OCI-LY7 (cell line): ENCODE results near the gene IFITM5. TPM values are rescaled to one million over a fixed set of nuclear protein-coding genes. Genes with fewer than 3 reads are reported as not detected.

Experiments
- BruUV-seq: library from RNA; stranded (reverse); fragments of 400-500 nt; replicated peaks from 2 replicates; lab custom pipeline; 2021; lab: Mats Ljungman, UMichigan
- CTCF ChIA-PET: fragments of 300-600 bp; sonication (Branson Sonifier 250); formaldehyde crosslinking; loops from one replicate; lab custom pipeline; 2022; ENCODE audit warnings: antibody characterized with exemption; ENCODE audit not compliant: unreplicated experiment; lab: Charles Lee
- POLR2A ChIA-PET: fragments of 300-600 bp; sonication (Branson Sonifier 250); formaldehyde crosslinking; loops from one replicate; lab custom pipeline; 2022; ENCODE audit warnings: antibody characterized with exemption; lab: Charles Lee
- DNase-seq: peaks from one replicate; pipeline ENCODE4 v3.0.0-alpha.2; 2015; ENCODE audit warnings: low spot score
- H2AFZ ChIP-seq: fragments of 200-600 bp; sonication (generic), shearing (Covaris generic); 2 replicates; pipeline ENCODE4 v1.6.1; 2014; ENCODE audit warnings: mild to moderate bottlenecking, antibody characterized with exemption, low read length, moderate library complexity
- H3K27ac ChIP-seq: fragments of 200-600 bp; sonication (generic); 2 replicates; pipeline ENCODE4 v1.5.1; 2014; ENCODE audit warnings: mixed run types, low read depth, mild to moderate bottlenecking, moderate library complexity, low read length, inconsistent platforms; ENCODE audit not compliant: poor library complexity, severe bottlenecking
- H3K36me3 ChIP-seq: fragments of 200-600 bp; sonication (generic); 2 replicates; pipeline ENCODE4 v1.6.1; 2014; ENCODE audit warnings: mild to moderate bottlenecking, antibody characterized with exemption, low read length, moderate library complexity, mixed read lengths; ENCODE audit not compliant: insufficient read depth
- H3K4me1 ChIP-seq: fragments of 200-600 bp; sonication (generic); 2 replicates; pipeline ENCODE4 v1.5.1; 2014; ENCODE audit warnings: mild to moderate bottlenecking, low read length; ENCODE audit not compliant: insufficient read depth, poor library complexity, severe bottlenecking
- H3K4me2 ChIP-seq: fragments of 200-600 bp; sonication (generic); 2 replicates; pipeline ENCODE4 v1.6.1; 2014; ENCODE audit warnings: mild to moderate bottlenecking, low read length
- H3K4me3 ChIP-seq: fragments of 200-600 bp; sonication (generic); 2 replicates; pipeline ENCODE4 v1.5.1; 2014; ENCODE audit warnings: mild to moderate bottlenecking, low read depth, low read length; ENCODE audit not compliant: poor library complexity, severe bottlenecking
- H3K79me2 ChIP-seq: fragments of 200-600 bp; sonication (generic); 2 replicates; pipeline ENCODE4 v1.6.1; 2016; ENCODE audit warnings: low read depth, mild to moderate bottlenecking, low read length, moderate library complexity, mixed read lengths; ENCODE audit not compliant: insufficient read depth
- H3K9me2 ChIP-seq: fragments of 200-600 bp; sonication (generic); 2 replicates; pipeline ENCODE4 v1.6.1; 2016; ENCODE audit warnings: mild to moderate bottlenecking, low read length, mixed read lengths; ENCODE audit not compliant: insufficient read depth
- H3K9me3 ChIP-seq: fragments of 200-600 bp; sonication (generic); 2 replicates; pipeline ENCODE4 v1.6.1; 2014; ENCODE audit warnings: mild to moderate bottlenecking, mixed run types, low read length, mixed read lengths
- H4K20me1 ChIP-seq: fragments of 200-600 bp; sonication (generic); 2 replicates; pipeline ENCODE4 v1.6.1; 2014; ENCODE audit warnings: mild to moderate bottlenecking, antibody characterized with exemption, low read length, moderate library complexity, mixed read lengths; ENCODE audit not compliant: insufficient read depth
- CTCF ChIP-seq: fragments of 200-600 bp; sonication (generic); conservative IDR thresholded peaks from 2 replicates; pipeline ENCODE4 v1.5.1; 2014; ENCODE audit warnings: mild to moderate bottlenecking, antibody characterized with exemption, low read length, moderate library complexity, mixed read lengths
- EZH2phosphoT487 ChIP-seq: fragments of 200-600 bp; sonication (generic); IDR thresholded peaks from 2 replicates; pipeline ENCODE4 v1.6.1; 2018; ENCODE audit warnings: low read depth, borderline replicate concordance, mild to moderate bottlenecking, mixed run types, antibody characterized with exemption, low read length, moderate library complexity, mixed read lengths
- intact Hi-C: fragments of 100-400 bp; cut with micrococcal nuclease; formaldehyde crosslinking; loops from one replicate; pipeline ENCODE4 v1.10.0; 2022; ENCODE audit not compliant: unreplicated experiment
- small RNA-seq: library from RNA; depleted of rRNA; stranded (forward); fragments of <200 nt; gene quantifications from one replicate; pipeline ENCODE3, GENCODE V24; 2014
- total RNA-seq, 2 experiments: library from RNA; depleted of rRNA in 1 of 2; stranded (reverse); fragments of >200 nt in 1 of 2; shearing (Covaris generic) in 1 of 2; gene quantifications; 2 replicates each; pipeline ENCODE4 v1.2.3, GENCODE V29; 2014 to 2022

Gene IFITM5
- total RNA-seq, 2 experiments from 2014 or later = not detected

- intact Hi-C loops = loop anchor here (2.0 to 10.0 kb wide), 2 partner anchors 55 to 111 kb away; partner anchors contain the start of gene IFITM2
- ChIA-PET POLR2A (interaction anchor here (0.8 to 1.6 kb wide), 5 partner anchors 9 to 43 kb away, joined by 3 to 5 read pairs (median 4); partner anchors contain the start of genes BET1L, PSMD13 and RIC8A), CTCF (interaction anchor here (1.1 to 1.8 kb wide), 4 partner anchors 11 to 114 kb away, joined by 3 to 7 read pairs (median 4); no protein-coding TSS in a partner anchor)
- Histone ChIP-seq H4K20me1 (no peaks in the 10 kb centered on the region), H2AFZ (no peak overlapping the region), H3K36me3 (peaks cover 85% of the 10 kb centered on the region), H3K4me2 (no peak overlapping the region), H3K4me3 (no peak overlapping the region), H3K79me2 (no peaks in the 10 kb centered on the region), H3K27ac (no peak overlapping the region), H3K9me3 (no peaks in the 10 kb centered on the region), H3K4me1 (no peaks in the 10 kb centered on the region), H3K9me2 (no peaks in the 10 kb centered on the region)
- BruUV-seq = no TSS peak
- TF ChIP-seq CTCF (no peak), EZH2phosphoT487 (no peak)
- DNase-seq = no peak
Measured at GRCh38 chr11:250274-250673, 49.1 kb downstream of the IFITM5 start.

GRCh38 chr11:249062-249461 lies 50.3 kb downstream of the IFITM5 start:
- no TSS peak for BruUV-seq
- CTCF ChIA-PET = no interaction called here
- no peak for DNase-seq

More at GRCh38 chr11:249062-249461, 50.3 kb downstream of the IFITM5 start:
- POLR2A ChIA-PET = interaction anchor here (0.7 to 1.1 kb wide), 3 partner anchors 8 to 19 kb away, joined by 3 to 4 read pairs (median 3); partner anchors contain the start of gene PSMD13
- TF ChIP-seq CTCF (no peak), EZH2phosphoT487 (no peak)
- H4K20me1 ChIP-seq = no peaks in the 10 kb centered on the region
- H3K27ac ChIP-seq = no peak overlapping the region
- H3K79me2 ChIP-seq = no peaks in the 10 kb centered on the region
- H3K9me2 ChIP-seq = no peaks in the 10 kb centered on the region
- H2AFZ ChIP-seq = no peak overlapping the region
- intact Hi-C loops = no loop called here
- H3K9me3 ChIP-seq = no peaks in the 10 kb centered on the region
- H3K4me2 ChIP-seq = no peak overlapping the region
- H3K4me3 ChIP-seq = no peak overlapping the region
- peaks cover 97% of the 10 kb centered on the region for H3K36me3 ChIP-seq
- no peaks in the 10 kb centered on the region for H3K4me1 ChIP-seq

Small RNA genes within 50 kb of the gene (small RNA-seq; reads per million reads assigned to genes)
- gene AC136475.6 = not detected

Other genes with a start within 250 kb of the IFITM5 start
- not detected in 2 replicates for gene SCGB1C1, start 106.4 kb downstream of the IFITM5 start, total RNA-seq (2014; rRNA removed; shearing (Covaris generic))
- not detected in 2 replicates for gene SCGB1C1, start 106.4 kb downstream of the IFITM5 start, total RNA-seq (2022)
- gene BET1L, start 92.1 kb downstream of the IFITM5 start, total RNA-seq (2014; rRNA removed; shearing (Covaris generic)) = 12.3 and 16.2 TPM in 2 replicates
- gene BET1L, start 92.1 kb downstream of the IFITM5 start, total RNA-seq (2022) = 45.5 and 47.4 TPM in 2 replicates
- 125 and 136 TPM in 2 replicates for gene RIC8A, start 91.8 kb downstream of the IFITM5 start, total RNA-seq (2014; rRNA removed; shearing (Covaris generic))
- 92.0 and 97.6 TPM in 2 replicates for gene RIC8A, start 91.8 kb downstream of the IFITM5 start, total RNA-seq (2022)
- 8.5 and 10.3 TPM in 2 replicates for gene SIRT3, start 63.2 kb downstream of the IFITM5 start, total RNA-seq (2014; rRNA removed; shearing (Covaris generic))
- gene SIRT3, start 63.2 kb downstream of the IFITM5 start, total RNA-seq (2022) = 18.5 and 21.0 TPM in 2 replicates
- 146 and 156 TPM in 2 replicates for gene PSMD13, start 62.5 kb downstream of the IFITM5 start, total RNA-seq (2014; rRNA removed; shearing (Covaris generic))
- gene PSMD13, start 62.5 kb downstream of the IFITM5 start, total RNA-seq (2022) = 134 and 154 TPM in 2 replicates
- 0.25 and 0.39 TPM in 2 replicates for gene NLRP6, start 21.1 kb downstream of the IFITM5 start, total RNA-seq (2014; rRNA removed; shearing (Covaris generic))
- 0.65 and 2.0 TPM in 2 replicates for gene NLRP6, start 21.1 kb downstream of the IFITM5 start, total RNA-seq (2022)
- gene PGGHG, start 10.4 kb downstream of the IFITM5 start, total RNA-seq (2014; rRNA removed; shearing (Covaris generic)) = 6.3 and 7.0 TPM in 2 replicates
- 0.93 and 1.2 TPM in 2 replicates for gene PGGHG, start 10.4 kb downstream of the IFITM5 start, total RNA-seq (2022)
- gene IFITM2, start 8.3 kb upstream of the IFITM5 start, total RNA-seq (2014; rRNA removed; shearing (Covaris generic)) = 9.5 and 22.1 TPM in 2 replicates
- gene IFITM2, start 8.3 kb upstream of the IFITM5 start, total RNA-seq (2022) = 110 and 117 TPM in 2 replicates
- gene IFITM1, start 14.5 kb upstream of the IFITM5 start, total RNA-seq (2014; rRNA removed; shearing (Covaris generic)) = 30.3 and 36.4 TPM in 2 replicates
- gene IFITM1, start 14.5 kb upstream of the IFITM5 start, total RNA-seq (2022) = 72.4 TPM in 2 replicates
- 0.95 and 1.5 TPM in 2 replicates for gene IFITM3, start 21.3 kb upstream of the IFITM5 start, total RNA-seq (2014; rRNA removed; shearing (Covaris generic))
- 1.5 and 2.2 TPM in 2 replicates for gene IFITM3, start 21.3 kb upstream of the IFITM5 start, total RNA-seq (2022)
- not detected in 2 replicates for gene B4GALNT4, start 70.0 kb upstream of the IFITM5 start, total RNA-seq (2014; rRNA removed; shearing (Covaris generic))
- not detected in 2 replicates for gene B4GALNT4, start 70.0 kb upstream of the IFITM5 start, total RNA-seq (2022)
- not detected in 2 replicates for gene PKP3, start 94.7 kb upstream of the IFITM5 start, total RNA-seq (2014; rRNA removed; shearing (Covaris generic))
- gene PKP3, start 94.7 kb upstream of the IFITM5 start, total RNA-seq (2022) = not detected in 2 replicates
- 36.9 and 57.2 TPM in 2 replicates for gene SIGIRR, start 115.5 kb upstream of the IFITM5 start, total RNA-seq (2014; rRNA removed; shearing (Covaris generic))
- 25.3 and 29.2 TPM in 2 replicates for gene SIGIRR, start 115.5 kb upstream of the IFITM5 start, total RNA-seq (2022)
- gene ANO9, start 142.5 kb upstream of the IFITM5 start, total RNA-seq (2014; rRNA removed; shearing (Covaris generic)) = 22.2 and 25.7 TPM in 2 replicates
- gene ANO9, start 142.5 kb upstream of the IFITM5 start, total RNA-seq (2022) = 27.6 and 28.2 TPM in 2 replicates
- gene PTDSS2, start 150.8 kb upstream of the IFITM5 start, total RNA-seq (2014; rRNA removed; shearing (Covaris generic)) = 19.6 and 27.8 TPM in 2 replicates
- gene PTDSS2, start 150.8 kb upstream of the IFITM5 start, total RNA-seq (2022) = 30.3 and 32.7 TPM in 2 replicates
- gene RNH1, start 207.7 kb upstream of the IFITM5 start, total RNA-seq (2014; rRNA removed; shearing (Covaris generic)) = 57.1 and 65.7 TPM in 2 replicates
- gene RNH1, start 207.7 kb upstream of the IFITM5 start, total RNA-seq (2022) = 48.8 and 65.5 TPM in 2 replicates
- gene HRAS, start 236.1 kb upstream of the IFITM5 start, total RNA-seq (2014; rRNA removed; shearing (Covaris generic)) = 53.0 and 67.8 TPM in 2 replicates
- gene HRAS, start 236.1 kb upstream of the IFITM5 start, total RNA-seq (2022) = 40.1 and 46.9 TPM in 2 replicates
- gene LRRC56, start 238.0 kb upstream of the IFITM5 start, total RNA-seq (2014; rRNA removed; shearing (Covaris generic)) = 1.2 and 1.6 TPM in 2 replicates
- 1.5 and 2.5 TPM in 2 replicates for gene LRRC56, start 238.0 kb upstream of the IFITM5 start, total RNA-seq (2022)